Left hindlimb (tissue), 1 donor: ENCODE measurements around the gene RYR3.
A peak's percentile ranks its signal among the peaks of the same experiment; 100 is the strongest.

Source experiments
- DNase-seq: peaks from one replicate; pipeline ENCODE4 v3.0.0-alpha.2; 2018

RYR3 gene

GRCh38 chr15:33393546-33393945, 82.8 kb downstream of the RYR3 start:
- no peak for DNase-seq

GRCh38 chr15:33395321-33395720, 84.6 kb downstream of the RYR3 start:
- DNase-seq = no peak

GRCh38 chr15:33395846-33396245, 85.1 kb downstream of the RYR3 start:
- no peak for DNase-seq

- no peak for DNase-seq
Observed at GRCh38 chr15:33396475-33396874, 85.7 kb downstream of the RYR3 start.

- DNase-seq = no peak
Observed at GRCh38 chr15:33398555-33398954, 87.8 kb downstream of the RYR3 start.

- no peak for DNase-seq
Observed at GRCh38 chr15:33400941-33401340, 90.2 kb downstream of the RYR3 start.

GRCh38 chr15:33402600-33402999, 91.8 kb downstream of the RYR3 start:
- DNase-seq = peak; percentile 47

- DNase-seq = no peak
Observed at GRCh38 chr15:33405096-33405495, 94.3 kb downstream of the RYR3 start.

GRCh38 chr15:33411596-33412540, 101.1 kb downstream of the RYR3 start:
- DNase-seq = no peak

- DNase-seq = no peak
Observed at GRCh38 chr15:33419701-33420100, 108.9 kb downstream of the RYR3 start.

GRCh38 chr15:33424025-33424424, 113.3 kb downstream of the RYR3 start:
- no peak for DNase-seq

- DNase-seq = peak; percentile 40
Observed at GRCh38 chr15:33425142-33425541, 114.4 kb downstream of the RYR3 start.

GRCh38 chr15:33430577-33430976, 119.8 kb downstream of the RYR3 start:
- no peak for DNase-seq

- DNase-seq = no peak
Observed at GRCh38 chr15:33433821-33434220, 123.1 kb downstream of the RYR3 start.

GRCh38 chr15:33438396-33438795, 127.6 kb downstream of the RYR3 start:
- no peak for DNase-seq

- no peak for DNase-seq
Observed at GRCh38 chr15:33440900-33441299, 130.1 kb downstream of the RYR3 start.

GRCh38 chr15:33442449-33442848, 131.7 kb downstream of the RYR3 start:
- DNase-seq = no peak

GRCh38 chr15:33443708-33444107, 132.9 kb downstream of the RYR3 start:
- DNase-seq = no peak

GRCh38 chr15:33445984-33446383, 135.2 kb downstream of the RYR3 start:
- no peak for DNase-seq

GRCh38 chr15:33448151-33448550, 137.4 kb downstream of the RYR3 start:
- no peak for DNase-seq

GRCh38 chr15:33448961-33449606, 138.3 kb downstream of the RYR3 start:
- no peak for DNase-seq

- no peak for DNase-seq
Observed at GRCh38 chr15:33449810-33450209, 139.0 kb downstream of the RYR3 start.

- no peak for DNase-seq
Observed at GRCh38 chr15:33451385-33451784, 140.6 kb downstream of the RYR3 start.

- DNase-seq = no peak
Observed at GRCh38 chr15:33453761-33454160, 143.0 kb downstream of the RYR3 start.
